Putamen (tissue), 1 donor: Measurements from ENCODE around the gene INPP5A.
A peak's percentile ranks its signal among the peaks of the same experiment; 100 is the strongest.

Experiments
- DNase-seq: peaks from one replicate; pipeline ENCODE4 v3.0.0-alpha.2; 2016; ENCODE audit warnings: low spot score

Gene INPP5A

DNA sequence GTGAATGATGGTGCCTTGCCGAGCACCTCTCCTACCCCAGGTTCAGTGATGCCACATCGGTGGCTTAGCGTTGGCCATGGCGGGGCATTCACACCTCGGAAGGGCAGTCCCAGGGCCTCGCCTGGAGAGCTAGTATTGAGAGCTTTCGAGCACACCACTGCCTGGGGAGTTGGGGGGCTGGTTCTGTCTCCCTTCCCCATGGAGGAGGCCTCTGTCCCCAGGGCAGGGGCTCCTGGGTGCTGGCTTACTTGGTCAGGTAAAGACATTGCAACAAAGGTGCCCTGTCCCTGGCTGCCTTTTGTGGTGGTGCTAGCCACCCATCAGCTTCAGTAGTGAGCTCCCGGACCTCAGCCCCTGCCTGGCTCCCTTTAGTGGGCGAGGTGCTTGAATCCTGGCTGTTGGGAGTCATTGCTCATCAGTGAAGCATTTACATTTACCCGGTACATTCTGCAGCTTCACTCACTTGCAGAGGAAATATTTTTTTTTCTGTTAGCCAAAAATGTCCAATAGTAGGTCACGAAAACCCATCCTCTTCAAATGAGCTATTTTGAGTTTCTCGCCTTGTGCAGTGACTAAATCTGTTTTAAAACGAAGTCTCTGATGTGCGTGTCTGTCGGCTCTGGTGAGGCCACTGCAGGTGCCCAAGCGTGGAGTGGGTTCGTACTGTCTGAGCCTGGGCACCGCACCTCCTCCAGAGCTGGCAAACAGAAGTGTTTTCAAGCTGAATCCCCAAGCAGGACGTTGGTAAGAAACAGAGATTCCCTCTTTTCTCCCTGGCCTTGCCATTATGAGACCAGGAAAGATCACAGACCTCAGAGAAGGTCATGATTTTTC, 95.5 kb downstream of the INPP5A start:
- DNase-seq: no peak

DNA sequence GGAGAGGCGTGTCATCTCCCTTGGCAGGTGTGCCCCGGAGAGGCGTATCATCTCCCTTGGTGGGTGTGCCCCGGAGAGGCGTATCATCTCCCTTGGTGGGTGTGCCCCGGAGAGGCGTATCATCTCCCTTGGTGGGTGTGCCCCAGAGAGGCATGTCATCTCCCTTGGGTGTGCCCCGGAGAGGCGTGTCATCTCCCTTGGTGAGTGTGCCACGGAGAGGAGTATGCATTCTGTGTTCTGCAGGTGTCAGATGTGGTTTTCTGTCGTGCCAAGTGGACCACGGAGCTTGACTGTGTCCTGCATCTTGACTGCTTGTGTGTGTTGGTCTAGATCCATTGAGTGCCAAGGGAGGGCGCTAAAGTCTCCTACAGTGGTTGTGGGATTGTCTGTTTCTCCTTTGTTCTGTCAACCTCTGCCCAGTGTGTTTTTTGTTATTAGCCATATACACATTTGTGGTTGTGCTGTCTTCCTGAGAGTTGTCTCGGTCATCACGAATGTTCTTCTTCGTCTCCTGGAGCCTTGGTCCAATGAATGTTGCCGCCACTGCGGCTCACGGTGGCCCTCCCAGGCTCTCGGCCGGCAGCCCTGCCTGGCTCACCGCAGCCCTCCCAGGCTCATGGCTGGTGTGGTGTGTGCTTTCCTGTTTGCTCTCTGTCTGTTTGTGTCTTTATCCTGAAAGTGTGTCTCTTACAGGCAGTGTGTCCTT, 96.8 kb downstream of the INPP5A start:
- no peak for DNase-seq

DNA sequence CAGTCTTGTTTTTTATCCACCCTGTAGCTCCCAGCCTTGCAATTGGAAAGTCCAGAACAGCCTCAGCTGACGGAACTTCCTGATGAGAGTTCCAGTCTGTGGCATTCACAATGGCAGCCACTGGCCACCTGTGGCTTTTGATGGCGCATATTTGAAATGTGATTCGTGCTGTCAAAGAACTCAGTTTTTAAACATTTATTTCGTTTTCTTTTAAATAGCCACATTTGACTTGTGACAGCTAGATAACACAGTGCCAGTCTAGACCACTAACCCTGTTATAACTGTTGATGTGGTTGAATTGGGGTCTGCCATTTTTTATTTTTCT, 97.3 kb downstream of the INPP5A start:
- no peak for DNase-seq

DNA sequence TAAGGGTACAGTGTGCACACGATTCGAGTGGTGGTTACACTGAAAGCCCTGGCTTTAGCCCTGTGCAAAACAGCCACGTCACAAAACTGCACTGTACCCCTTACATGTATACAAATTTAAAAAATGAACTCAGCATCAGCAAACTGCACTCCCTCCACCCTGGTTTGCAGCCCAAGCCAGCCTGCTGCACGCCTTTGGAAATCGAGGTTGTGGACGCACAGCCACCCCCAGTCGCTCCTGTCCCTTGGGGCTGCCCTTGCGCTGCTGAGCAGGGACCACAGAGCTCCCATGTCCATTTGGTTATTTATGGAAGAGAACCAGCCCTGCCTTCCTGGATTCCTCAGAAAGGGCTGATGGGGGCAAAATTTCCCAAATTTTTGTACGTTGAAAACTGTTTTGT, 98.8 kb downstream of the INPP5A start:
- DNase-seq: no peak

GRCh38 chr10:132637477-132638129, 100.0 kb downstream of the INPP5A start:
- DNase-seq: no peak

GRCh38 chr10:132638130-132638515, 100.5 kb downstream of the INPP5A start:
- DNase-seq: no peak

- DNase-seq: no peak
These were observed 101.9 kb downstream of the INPP5A start for GRCh38 chr10:132639470-132639869.

GRCh38 chr10:132640326-132641125, 102.9 kb downstream of the INPP5A start:
- no peak for DNase-seq

DNA sequence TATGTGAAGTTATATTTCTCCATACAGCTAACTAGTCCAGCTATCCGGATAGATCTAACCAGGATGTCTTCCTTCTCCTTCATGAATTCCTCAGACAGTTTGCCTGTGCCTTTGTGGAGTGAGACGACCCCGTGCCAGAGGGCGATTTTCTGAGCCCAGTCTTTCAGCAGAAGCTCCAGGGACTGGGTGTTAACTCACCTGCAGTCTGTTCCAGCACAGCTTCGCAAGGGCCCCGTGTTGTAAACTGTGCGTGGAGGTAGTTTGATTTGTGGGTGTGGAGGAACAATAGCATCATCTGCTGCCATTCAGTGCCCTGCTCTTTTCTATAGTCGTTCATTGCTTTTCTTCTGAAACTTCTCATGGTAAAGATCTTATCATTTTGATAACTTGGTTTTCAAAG, 103.8 kb downstream of the INPP5A start:
- no peak for DNase-seq

DNA sequence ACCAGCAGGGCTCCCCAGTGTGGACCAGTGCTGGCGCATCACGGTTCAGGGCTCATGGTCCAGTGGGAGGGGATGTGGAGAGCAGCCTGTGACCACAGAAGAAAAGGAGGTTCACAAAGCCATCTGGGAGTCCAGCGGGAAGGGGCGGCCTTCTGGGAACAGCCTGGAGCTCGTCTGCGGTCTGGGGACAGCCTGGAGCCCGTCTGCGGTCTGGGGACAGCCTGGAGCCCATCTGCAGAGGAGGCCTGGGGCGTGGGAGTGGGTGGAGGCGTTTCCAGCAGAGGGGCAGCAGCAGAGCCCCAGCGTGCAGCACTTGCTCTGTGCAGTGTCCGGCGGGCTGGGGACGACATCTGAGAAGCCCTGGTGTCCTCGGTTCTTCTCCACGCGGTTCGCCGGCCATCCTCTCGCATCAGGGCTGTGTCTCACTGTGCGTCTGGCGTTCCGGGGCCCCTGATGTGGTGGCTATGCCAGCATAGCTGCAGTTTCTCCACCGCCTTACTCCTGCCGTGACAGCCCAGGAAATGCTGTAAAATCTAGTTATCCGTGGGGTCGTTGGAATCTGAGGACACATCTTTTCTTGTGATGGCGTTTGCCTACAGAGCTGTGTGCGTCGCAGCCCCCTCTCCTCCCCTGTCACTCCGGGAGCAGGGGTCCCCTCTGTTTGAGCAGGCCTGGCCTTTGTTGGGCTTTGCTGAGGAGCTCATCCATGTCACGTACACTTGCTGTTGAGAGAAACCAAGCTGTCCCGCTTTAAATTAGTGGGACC, 104.6 kb downstream of the INPP5A start:
- no peak for DNase-seq

DNA sequence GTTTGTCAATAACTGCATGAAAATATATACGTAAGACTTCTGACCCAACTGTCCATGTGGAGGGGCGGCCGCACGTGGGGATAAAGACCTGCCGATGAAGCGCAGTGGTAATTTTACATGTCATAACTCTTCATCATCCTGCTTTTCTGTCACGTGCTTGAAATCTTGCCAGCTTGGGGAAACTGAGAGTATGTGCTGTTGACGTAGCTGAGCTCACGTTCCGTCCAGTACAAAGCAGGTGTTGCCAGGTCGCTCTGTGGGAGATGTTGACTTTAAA, 105.1 kb downstream of the INPP5A start:
- DNase-seq: no peak

DNA sequence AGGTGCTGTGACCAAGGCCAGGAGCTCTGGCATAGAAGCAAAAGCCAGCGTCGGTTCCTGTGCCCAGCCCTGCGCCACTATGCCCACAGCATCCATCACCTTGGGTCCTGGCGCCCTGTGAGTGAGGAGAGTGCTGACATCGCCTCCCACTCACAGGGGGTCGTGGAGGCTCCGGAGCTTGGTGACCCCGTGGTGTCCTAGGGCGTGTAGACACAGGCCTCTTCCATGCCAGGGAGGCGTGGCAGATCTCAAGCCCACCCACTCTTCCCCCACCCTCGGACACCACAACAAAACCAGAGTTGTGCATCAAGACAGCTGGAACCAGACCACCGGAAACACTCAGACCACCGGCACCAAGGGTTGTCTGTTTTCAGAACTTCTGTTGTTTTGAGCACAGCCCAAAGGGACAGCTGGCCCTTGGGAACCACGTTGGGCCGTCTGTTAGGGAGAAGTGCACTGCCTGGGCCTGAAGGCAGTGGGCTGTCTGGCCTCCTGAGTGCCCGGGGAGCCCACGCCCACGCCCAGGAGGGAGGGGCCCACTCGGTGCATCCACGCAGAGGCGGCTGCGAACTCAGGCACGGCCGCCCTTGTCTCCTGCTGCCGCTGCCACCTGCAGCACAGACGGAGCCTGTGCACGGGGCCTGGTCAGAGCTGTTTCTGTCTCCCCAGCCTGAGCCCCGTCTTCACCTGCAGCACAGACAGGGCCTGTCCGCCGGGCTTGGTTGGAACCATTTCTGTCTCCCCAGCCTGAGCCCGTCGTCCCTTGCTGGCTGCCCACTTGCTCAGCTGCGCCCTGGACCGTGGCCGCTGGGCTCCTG, 106.3 kb downstream of the INPP5A start:
- DNase-seq: no peak

DNA sequence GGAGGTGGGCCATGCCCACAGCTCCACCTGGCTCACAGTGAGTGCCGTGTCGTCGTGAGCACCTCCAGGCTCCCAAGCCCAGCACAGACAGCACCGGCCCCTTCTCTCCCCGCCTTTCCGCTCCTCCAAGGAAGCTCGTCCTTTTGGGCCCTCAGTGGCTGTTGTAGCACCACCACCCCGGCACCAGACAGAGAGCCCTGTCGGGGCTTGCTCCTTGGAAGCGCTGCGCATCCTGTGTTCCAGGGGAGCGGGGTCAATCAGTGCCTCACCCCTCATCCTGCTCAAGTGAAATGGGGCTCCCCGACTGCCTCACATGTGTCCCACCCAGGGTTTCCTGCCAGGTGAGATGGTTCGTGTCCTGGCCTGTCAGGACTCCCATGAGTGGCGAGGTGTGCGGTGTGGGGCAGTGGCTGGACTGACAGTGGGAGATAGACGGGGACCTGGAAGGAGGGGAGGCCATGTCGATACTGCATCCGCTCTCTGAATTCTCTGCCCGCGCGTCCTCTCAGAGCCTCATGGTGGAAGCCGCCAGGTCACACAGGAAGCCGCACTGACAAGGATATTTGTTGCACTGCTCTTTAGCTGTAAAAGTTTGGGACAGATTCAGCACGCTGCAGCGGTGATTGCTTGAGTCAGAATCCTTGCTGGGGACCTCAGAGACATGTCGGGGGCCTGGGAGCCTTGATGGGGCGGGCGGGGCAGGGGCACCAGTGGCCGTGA, 107.1 kb downstream of the INPP5A start:
- DNase-seq: no peak

GRCh38 chr10:132645247-132645530, 107.6 kb downstream of the INPP5A start:
- no peak for DNase-seq

- no peak for DNase-seq
These were observed 108.2 kb downstream of the INPP5A start for GRCh38 chr10:132645630-132646442.

DNA sequence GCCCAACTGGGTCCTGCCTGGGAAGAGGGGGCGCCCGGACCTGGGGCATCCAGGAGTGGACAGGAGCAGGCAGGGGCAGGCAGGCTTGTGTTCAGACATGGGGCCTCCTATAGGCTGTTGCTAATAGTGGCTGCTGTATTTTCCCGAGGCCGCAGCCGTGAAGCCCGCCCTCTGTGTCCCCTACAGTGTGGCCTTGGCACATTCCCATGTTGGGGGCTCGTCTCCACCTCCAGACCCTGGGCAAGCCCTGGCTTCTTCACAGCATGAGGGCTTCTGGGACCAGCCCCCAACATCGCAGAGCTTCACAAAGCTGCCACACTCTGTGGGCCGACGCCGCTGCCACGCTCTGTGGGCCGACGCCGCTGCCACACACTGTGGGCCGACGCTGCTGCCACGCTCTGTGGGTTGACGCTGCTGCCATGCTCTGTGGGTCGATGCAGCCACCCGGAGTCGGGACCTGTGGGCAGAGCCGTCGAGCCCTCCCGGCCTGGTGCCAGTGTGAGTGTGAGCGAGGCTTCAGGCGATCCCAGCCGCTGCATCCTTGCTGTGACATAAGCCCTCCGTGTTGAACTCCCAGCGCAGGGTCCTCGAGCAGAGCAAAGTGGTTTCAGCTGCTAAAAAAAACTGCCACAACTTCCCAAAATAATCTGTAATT, 109.0 kb downstream of the INPP5A start:
- DNase-seq: no peak

DNA sequence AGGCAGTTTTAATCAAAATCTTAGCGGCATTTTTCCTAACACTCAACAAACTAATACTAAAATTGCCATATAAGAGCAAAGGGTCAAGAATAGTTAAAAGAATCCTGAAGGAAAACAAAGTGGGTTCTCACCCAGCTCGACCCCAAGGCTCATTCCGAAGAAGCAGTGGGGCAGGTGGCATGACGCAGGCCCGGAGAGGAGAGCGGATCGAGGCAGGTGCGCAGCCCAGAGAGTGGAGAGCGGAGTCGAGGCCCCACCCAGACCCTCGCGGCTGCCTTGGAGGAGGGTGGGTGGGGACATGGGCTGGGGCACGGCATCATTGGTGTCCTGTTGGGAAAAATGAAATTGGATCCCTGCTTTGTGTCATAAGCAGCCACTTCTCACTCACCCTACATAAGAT, 109.8 kb downstream of the INPP5A start:
- no peak for DNase-seq

GRCh38 chr10:132648072-132648850, 110.7 kb downstream of the INPP5A start:
- peak; percentile 92 for DNase-seq
